Tibial nerve (tissue), 3 donors: Measurements from ENCODE around the gene PAPPA.

Experiments used
- POLR2A ChIP-seq, 2 donors: fragments of 450-650 bp; IDR thresholded peaks; one replicate each; pipeline ENCODE4 v1.6.1; 2017; ENCODE audit warnings: antibody characterized with exemption in 2 of 2, mild to moderate bottlenecking in 2 of 2, moderate library complexity in 2 of 2
- TF ChIP-seq, protein P1 (sequence below), 5 experiments: fragments of 200-600 bp in 3 of 5; fragments of 450-650 bp in 2 of 5; sonication (generic) in 3 of 5; IDR thresholded peaks; one replicate each; pipeline ENCODE4 v1.5.1; 2016 to 2019; ENCODE audit warnings: antibody characterized with exemption in 5 of 5, mild to moderate bottlenecking in 3 of 5, moderate library complexity in 2 of 5

- TF ChIP-seq, protein P1, sequence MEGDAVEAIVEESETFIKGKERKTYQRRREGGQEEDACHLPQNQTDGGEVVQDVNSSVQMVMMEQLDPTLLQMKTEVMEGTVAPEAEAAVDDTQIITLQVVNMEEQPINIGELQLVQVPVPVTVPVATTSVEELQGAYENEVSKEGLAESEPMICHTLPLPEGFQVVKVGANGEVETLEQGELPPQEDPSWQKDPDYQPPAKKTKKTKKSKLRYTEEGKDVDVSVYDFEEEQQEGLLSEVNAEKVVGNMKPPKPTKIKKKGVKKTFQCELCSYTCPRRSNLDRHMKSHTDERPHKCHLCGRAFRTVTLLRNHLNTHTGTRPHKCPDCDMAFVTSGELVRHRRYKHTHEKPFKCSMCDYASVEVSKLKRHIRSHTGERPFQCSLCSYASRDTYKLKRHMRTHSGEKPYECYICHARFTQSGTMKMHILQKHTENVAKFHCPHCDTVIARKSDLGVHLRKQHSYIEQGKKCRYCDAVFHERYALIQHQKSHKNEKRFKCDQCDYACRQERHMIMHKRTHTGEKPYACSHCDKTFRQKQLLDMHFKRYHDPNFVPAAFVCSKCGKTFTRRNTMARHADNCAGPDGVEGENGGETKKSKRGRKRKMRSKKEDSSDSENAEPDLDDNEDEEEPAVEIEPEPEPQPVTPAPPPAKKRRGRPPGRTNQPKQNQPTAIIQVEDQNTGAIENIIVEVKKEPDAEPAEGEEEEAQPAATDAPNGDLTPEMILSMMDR (IDR thresholded peaks at IDR 0.05), result peak; percentile 22 to 32 (median 27)
- no peak for TF ChIP-seq POLR2A (IDR thresholded peaks at IDR 0.05)
Observed at GRCh38 chr9:116152390-116152789, 1.2 kb upstream of the PAPPA start.
